HG03558 (cell line): ENCODE results near the gene COPG1.
"Not testable (repeated sequence)": the region's sequence is repeated elsewhere in the genome, so short reads cannot be mapped to it uniquely, and the experiment has no call there.

Experiments
- ATAC-seq: cut with Tn5 transposase; IDR thresholded peaks from one replicate; pipeline ENCODE4 v1.9.1; 2021; ENCODE audit warnings: moderate number of reproducible peaks; ENCODE audit not compliant: unreplicated experiment; ENCODE audit errors: extremely low read depth

COPG1 gene

DNA sequence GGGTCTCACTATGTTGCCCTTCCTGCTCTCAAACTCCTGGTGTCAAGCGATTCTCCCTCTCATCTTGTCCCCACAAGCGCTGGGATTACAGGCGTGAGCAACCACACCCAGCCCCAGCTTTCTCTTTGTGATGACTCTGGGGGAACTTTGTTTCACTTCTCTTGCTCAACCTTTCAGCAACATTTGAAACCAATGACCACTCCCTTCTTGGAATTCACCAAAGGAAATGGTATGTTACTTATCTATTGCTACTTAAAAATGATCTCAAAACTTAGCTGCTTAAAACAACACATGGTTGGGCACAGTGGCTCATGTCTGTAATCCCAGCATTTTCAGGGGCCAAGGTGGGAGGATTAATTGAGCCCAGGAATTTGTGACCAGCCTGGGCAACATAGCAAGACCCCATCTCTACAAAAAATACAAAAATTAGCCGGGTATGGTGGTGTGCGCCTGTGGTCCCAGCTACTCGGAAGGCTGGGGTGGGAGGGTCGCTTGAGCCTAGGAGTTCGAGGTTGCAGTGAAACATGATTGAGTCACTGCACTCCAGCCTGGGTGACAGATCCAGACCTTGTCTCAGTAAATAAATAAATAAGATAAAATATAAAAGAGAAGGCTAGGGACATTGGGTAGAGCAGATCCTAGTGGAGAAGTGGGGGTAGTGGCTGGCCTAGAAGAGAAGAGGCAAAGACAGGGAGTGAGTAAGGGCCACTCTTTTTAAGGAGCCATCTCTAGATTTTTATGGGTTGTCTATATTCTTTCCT lies 10.3 kb upstream of the COPG1 start:
- no peak for ATAC-seq

DNA sequence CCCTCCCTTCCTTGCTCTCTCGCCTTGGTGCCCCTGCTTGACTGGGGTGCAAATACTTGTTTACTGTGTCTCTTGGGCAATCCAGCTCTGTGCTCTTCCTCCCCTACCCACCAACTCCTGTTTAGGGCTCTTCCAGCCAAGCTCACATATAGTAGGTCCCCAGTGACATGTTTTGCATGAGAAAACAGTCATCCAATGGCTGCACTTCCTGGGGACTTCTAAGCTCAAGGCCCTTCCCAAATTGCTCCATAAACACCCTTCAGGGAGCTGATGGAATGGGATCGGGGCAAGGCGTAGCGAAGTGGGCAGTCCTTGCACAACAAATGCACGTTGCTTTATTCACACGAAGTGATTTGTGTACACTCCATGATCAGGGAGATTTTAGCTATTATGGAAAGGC lies 9.4 kb upstream of the COPG1 start:
- no peak for ATAC-seq

DNA sequence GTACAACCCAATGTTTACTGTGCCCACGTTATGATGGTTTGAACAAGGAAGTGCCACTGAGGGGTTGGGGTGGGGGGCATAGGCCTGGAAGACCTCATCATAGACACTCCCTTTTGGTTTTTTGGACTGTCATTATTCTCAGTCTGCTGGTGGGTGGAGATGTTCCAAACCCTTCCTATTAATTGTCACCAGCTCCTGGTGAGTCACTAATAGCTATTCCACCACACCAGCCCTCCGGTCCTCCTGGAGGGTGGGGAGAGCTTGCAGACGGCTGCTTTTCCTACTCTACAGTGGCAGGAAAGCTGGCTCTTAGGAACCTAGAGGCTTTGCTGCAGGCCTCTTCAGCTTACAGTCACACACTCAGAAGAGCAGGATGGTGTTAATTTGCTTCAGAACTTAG lies 9.0 kb upstream of the COPG1 start:
- ATAC-seq: no peak

DNA sequence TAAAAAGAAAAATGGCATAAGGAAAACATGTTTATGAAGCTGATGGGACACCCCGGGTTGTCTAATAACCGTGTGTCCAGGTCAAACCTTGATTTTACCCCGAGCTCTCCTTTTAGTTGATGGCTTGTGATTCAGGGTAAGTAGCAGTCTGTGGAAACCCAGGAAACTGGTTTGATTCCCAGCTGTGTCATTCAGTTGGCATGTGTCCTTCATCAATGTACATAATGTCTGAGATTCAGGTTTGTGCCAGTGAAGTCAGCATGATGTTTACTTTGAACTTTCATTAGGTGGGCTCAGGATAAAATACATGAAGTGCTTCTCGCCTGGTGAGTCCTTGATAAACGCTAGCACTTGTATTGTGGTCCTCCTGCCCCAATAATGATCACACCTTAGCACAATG lies 4.3 kb upstream of the COPG1 start:
- no peak for ATAC-seq

DNA sequence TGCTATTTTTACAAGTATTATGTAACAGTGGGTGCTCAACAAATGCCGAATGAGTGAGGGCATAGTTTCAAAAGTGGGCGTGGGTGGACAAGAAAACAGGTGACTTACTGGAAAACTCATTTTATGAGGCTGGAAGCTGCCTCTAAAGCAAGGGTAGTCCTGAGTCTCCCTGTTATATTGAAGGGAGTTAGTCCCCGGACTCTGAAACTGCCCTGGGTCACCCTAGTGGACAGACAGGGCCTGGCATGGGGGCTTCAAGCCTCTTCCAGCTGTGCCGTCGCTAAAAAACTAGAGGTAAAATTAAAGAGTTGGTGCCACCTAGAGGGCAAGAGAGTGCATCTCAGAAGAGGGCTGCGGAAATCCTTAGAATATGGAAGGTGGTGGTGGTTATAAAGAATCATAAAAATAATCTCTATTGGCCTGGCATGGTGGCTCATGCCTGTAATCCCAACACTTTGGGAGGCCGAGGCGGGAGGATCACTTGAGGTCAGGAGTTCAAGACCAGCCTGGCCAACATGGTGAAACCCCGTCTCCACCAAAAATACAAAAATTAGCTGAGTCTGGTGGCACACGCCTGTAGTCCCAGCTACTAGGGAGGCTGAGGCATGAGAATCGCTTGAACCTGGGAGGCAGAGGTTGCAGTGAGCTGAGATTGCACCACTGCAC lies 3.6 kb upstream of the COPG1 start:
- ATAC-seq: not testable (repeated sequence)

DNA sequence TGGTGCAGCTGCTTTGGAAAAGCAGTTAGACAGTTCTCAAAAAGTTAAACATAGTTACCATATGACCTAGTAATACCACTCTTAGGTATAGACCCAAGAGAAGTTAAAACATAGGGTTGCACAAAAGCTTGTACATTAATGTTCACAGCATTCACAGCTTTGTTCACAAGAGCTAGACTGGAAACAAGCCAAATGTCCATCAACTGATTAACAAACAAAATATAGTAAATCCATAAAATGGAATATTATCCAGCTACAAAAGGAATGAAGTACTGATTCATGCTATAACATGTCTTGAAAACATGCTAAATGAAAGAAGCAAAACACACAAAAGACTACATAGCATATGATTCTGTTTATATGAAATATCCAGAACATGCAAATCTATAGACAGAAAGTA lies 2.8 kb upstream of the COPG1 start:
- ATAC-seq: no peak

DNA sequence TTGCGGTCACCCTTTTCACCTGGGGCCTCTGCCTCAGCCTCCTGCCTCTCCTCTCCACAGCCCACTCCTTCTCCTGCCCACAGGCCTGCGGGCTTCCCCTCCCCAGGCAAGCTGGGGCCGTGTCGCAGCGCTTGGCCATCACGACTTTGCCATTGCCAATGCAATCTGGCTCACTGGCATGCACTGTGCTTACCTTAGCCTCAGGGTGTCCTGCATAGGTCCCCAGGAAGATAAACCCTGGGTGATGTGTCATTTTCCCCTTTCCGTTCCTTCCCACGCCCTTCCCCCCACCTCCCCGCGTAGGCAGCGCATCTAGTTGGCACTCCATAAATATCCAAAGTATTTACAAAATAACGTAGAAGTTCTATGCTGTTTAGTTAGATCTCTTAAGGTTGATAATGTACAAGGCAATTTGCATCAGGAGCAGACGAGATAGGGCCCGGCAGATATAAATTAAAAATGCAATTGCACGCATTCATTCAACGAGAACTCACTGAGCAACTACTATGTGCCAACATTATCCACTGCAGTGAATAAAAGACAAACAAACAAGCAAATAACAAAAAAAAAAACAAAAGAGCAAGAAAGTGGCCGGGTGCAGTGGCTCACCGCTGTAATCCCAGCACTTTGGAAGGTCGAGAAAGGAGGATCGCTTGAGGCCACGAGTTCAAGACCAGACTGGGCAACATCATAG lies 973 bp upstream of the COPG1 start:
- ATAC-seq: no peak

DNA sequence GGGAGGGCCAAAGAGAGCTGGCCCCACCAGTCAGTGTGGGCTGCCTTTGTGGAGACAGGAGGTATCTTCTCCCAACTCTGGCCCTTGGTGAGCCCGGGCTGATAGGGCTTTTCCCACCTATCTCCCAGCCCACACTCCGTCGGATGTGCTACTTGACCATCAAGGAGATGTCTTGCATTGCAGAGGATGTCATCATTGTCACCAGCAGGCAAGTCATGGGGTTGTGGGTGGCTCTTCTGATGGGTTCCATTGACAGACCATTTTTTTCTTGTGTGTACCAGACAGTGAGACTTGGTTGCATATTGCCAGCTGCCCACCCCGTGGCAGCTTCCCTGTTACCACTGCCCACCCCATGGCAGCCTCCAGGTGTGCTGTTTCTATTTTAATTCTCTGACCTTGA lies 3.3 kb downstream of the COPG1 start:
- ATAC-seq: no peak

DNA sequence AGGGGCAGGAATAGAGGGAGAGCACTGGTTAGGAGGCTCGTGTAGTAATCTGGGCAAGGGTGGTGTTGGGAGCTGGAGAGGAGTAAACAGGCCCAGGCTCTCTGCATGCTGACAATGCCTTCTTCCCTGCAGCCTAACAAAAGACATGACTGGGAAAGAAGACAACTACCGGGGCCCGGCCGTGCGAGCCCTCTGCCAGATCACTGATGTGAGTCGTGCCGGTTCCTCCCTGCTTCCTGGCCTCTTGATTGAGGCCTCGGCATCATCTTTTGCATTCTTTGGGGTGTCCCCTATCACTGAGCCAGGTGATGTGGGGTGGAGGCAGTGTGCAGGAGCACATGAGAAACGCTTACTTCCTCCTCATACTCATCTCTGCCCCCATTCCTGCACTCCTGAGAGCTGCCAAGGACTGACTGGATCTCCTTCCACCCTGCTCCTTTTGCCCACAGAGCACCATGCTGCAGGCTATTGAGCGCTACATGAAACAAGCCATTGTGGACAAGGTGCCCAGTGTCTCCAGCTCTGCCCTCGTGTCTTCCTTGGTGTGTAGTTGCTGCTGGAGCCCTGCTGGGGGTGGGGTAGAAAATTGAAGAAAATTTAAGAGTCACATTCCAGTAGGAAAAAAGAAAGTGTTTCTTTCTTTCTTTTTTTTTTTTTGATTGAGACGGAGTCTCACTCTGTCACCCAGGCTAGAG lies 5.3 kb downstream of the COPG1 start:
- ATAC-seq: no peak

DNA sequence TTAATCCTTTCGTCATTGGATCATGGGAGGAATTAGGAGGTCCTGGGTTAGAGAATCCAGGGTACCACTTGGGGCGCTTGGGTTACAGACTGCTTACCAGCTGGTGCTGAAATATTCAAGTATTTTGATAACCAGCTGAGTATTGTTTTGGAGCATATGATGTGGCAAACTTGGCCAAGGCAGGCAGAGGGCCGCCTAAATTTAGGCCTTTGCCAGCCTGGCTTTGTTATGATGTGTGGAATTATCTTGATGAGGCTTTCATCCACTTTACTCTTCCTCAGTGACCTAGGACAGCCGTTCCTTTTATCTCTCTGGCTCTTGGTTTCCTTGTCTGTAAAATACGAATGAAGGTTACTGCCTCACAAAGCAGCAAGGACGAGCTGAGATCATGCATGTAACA lies 6.9 kb downstream of the COPG1 start:
- no peak for ATAC-seq

DNA sequence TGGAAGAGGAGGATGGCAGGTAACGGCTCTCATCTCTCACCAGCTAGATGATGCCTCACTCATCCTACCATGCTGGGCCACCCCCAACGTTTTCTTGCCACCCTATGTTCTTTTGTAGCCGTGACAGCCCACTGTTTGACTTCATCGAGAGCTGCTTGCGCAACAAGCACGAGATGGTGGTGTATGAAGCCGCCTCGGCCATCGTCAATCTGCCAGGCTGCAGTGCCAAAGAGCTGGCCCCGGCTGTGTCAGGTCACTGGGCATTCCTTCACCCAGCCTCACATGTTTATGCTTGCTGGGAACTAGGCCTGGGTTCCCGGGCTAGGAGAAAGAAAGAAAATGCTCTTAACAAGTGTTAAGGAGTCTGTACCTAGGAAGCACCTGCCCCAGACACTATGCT lies 8.2 kb downstream of the COPG1 start:
- ATAC-seq: no peak

DNA sequence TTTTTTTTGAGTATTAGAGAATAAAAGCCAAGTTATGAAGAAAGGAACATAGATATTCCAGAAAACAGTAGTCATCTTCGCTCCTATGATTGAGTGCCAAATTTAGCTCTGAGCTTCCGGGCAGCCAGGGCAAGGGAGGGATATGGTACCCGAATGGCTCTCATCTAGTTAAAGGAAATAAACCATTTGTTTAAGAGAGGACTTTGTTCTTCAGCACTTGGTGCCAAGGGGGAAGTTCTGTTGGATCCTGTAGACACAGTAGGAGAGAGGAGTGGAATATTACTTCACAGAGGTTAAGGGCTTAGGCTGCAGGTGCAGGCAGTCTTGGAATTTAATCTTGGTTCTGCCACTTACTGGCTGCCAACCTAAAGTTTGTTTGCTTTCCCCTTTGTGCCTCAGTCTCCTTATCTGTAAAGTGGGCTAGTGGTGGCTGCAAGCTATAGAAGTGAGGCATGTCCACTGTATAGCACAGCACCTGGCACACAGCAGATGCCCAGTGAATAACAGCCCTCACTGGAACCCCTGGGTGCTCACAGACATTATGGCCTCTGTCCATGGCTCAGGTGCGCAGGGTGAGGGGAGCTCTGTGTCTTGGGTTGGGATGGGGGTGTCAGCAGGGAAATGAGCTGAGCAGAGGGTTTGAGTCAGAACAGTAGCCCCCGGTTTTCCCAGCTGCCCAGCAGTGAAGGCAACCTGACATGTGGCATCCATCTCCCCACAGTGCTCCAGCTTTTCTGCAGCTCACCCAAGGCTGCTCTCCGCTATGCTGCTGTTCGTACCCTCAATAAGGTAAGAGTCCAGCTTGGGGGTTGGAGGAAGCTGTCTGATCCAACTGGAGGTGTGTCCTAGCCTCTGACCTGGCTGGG lies 10.4 kb downstream of the COPG1 start:
- ATAC-seq: no peak

DNA sequence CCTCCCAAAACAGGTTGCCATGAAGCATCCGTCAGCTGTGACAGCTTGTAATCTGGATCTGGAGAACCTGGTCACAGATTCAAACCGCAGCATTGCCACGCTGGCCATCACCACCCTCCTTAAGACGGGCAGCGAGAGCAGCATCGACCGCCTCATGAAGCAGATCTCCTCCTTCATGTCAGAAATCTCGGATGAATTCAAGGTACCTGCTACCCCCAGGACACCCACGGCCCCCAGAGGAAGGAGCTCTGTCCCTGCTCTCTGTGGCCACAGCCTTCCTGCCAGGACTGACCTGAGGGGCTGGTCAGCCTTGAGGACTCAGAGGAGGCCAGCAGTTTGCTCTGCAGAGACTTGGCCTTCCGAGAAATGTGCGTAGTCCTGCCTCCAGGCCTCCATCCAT lies 11.2 kb downstream of the COPG1 start:
- no peak for ATAC-seq

DNA sequence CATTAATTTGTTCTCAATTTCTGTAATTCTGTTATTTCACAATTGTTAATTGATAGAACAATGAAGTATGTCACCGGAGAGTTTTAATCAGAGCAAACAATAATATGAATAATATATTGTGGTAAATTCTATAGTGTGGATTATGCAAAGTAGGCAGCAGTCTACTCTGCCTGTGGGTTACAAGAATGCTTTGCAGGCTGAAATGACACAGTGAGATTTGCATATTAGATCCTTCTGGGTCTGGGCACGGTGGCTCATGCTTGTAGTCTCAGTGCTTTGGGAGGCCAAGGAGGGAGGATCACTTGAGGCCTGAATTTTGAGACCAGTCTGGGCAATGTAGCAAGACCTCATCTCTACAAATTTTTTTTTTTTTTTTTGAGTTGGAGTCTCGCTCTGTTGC lies 12.5 kb downstream of the COPG1 start:
- ATAC-seq: no peak

DNA sequence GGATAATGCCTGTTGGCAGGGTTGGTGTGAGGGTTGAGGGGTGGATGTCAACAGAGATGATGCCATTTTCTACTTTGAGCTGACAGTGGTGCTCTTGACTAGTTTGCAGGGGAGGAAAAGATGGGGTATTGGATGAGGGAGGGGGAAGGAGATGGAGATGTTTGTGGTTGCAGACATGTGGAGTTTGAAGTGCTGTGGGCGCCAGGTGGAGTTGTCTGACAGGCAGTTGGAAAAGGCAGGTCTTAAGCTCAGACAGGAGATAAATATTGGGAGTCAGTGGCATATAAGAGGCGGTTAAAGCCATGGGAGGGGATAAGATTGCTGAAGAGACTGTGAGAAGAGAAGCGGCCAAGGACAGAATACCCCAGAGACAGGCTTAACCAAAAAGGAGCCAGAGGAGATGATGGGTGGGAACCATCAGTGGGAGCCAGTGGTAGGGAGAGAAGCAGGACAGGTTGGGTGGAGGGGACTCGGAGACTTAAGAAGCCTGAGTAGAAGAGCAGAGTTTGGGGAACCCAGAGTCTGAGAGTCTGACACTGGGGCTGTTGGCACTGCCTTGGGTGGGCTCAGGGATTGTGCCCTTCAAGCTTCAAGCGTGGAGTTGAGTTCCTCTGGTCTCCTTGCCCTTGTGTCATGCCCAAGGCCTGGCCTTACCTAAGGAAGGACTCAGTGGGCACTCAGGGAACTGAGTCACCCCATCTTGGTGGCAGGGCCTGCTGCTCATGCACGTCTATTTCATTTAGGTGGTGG lies 13.9 kb downstream of the COPG1 start:
- ATAC-seq: no peak

DNA sequence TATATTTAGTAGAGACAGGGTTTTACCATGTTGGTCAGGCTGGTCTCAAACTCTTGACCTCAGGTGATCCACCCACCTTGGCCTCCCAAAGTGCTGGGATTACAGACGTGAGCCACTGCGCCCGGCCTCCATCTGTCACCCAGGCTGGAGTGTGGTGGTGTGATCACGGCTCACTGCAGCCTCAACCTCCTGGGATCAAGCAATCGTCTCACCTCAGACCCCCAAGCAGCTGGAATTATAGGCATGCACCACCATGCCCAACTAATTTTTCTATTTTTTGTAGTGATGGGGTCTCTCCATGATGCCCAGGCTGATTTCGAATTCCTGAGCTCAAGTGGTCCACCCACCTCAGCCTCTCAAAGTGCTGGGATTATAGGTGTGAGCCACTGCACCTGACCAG lies 15.6 kb downstream of the COPG1 start:
- not testable (repeated sequence) for ATAC-seq

DNA sequence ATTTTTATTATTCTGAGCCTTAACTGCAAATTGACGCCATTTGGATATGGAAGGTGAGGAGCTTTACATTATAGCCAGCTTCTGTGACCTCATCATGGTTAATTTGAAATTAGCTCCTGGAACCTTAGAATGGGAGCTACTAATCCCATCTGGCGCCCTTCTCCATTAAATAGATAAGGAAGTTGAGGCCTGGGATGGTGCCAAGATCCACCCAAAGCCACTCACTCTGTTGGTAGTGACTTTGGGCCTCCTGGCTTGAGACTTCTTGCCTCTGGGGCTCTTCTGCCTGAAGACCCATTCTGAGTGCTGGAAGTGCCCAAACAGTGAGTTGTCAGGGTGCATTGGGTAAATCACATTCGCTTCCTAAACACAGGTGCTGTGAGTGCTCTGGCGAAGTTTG lies 17.2 kb downstream of the COPG1 start:
- ATAC-seq: no peak

DNA sequence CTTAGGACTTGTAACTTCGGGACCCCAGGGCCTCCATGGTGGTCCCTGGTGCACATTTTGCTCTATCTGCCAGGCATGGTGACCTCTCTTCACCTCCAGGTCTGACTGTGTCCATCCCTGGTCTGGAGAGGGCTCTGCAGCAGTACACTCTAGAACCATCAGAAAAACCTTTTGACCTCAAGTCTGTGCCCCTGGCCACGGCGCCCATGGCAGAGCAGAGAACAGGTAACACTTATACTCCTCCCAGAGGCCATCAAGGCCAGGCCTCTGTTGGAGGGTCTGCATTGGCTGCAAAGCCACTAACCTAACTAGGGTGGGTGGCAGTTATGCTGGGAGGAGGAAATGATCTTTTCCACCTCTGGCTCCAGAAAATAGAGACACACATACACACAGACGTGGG lies 19.0 kb downstream of the COPG1 start:
- no peak for ATAC-seq

DNA sequence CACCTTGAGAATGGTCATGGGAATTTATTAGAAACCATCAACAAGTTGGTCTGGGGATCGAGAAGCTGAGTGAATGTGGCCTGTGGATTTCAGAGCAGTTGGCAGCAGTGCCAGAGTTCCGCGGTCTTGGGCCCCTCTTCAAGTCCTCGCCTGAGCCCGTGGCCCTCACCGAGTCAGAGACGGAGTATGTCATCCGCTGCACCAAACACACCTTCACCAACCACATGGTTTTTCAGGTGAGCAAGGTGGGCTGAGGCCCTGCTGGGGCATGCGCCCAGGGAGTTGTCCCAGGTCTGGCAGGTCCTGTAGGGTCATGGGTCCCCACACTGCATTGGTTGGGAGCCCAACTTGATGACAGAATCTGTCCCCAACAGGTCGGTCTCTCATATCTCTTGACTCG lies 22.3 kb downstream of the COPG1 start:
- no peak for ATAC-seq
